Measurements from ENCODE around the gene ADAM20. TPM values are rescaled to one million over a fixed set of nuclear protein-coding genes. Genes with fewer than 3 reads are reported as not detected.
A peak's percentile ranks its signal among the peaks of the same experiment; 100 is the strongest.

The ADAM20 gene
- total RNA-seq: under 1 TPM; 0.29 to 0.45 TPM

- POLR2A ChIA-PET: no interaction called here
- Mint-ChIP-seq H3K4me1 (ENCODE audit: low read depth) (peaks cover 5% of the 10 kb centered on the region), H3K27me3 (no peaks in the 10 kb centered on the region), H3K27ac (no peak within 1 kb of the TSS), H3K36me3 (ENCODE audit: low read depth) (peaks cover 18% of the 10 kb centered on the region), H3K9me3 (peaks cover 4% of the 10 kb centered on the region), H3K4me3 (no peak within 1 kb of the TSS)
- CTCF ChIA-PET: no interaction called here
- DNase-seq (no peak), ATAC-seq (no peak)
- intact Hi-C loops (cut with micrococcal nuclease): no loop called here
- TF ChIP-seq, protein P1, sequence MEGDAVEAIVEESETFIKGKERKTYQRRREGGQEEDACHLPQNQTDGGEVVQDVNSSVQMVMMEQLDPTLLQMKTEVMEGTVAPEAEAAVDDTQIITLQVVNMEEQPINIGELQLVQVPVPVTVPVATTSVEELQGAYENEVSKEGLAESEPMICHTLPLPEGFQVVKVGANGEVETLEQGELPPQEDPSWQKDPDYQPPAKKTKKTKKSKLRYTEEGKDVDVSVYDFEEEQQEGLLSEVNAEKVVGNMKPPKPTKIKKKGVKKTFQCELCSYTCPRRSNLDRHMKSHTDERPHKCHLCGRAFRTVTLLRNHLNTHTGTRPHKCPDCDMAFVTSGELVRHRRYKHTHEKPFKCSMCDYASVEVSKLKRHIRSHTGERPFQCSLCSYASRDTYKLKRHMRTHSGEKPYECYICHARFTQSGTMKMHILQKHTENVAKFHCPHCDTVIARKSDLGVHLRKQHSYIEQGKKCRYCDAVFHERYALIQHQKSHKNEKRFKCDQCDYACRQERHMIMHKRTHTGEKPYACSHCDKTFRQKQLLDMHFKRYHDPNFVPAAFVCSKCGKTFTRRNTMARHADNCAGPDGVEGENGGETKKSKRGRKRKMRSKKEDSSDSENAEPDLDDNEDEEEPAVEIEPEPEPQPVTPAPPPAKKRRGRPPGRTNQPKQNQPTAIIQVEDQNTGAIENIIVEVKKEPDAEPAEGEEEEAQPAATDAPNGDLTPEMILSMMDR (IDR thresholded peaks at IDR 0.05): no peak
Observed at GRCh38 chr14:70534904-70535303, at the start of gene ADAM20. ADAM20 (minus strand) TSS chr14:70535004; CDS start chr14:70524757, 10,247 bp downstream.

DNA sequence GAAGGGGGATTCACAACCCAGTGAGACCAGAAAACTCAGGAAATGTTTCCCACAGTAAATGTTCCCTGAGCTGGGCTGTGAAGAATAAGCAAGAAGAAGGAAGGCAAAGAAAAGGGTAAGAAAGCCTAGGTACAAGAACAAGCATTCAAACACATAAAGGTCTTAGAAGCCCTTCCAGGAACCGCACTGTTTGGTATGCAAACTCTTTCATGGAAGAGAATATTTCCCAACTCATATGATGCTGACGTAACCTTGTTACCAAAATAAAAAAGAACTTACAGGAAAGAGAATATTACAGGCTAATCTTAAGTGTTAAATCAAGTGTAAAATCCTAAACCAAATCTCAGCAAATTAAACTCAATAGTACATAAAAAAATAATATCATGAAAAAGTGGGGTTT is 42.1 kb upstream of the ADAM20 start:
- H3K27ac Mint-ChIP-seq: no peak overlapping the region
- no peak for ATAC-seq
- H3K9me3 Mint-ChIP-seq: peaks cover 10% of the 10 kb centered on the region
- DNase-seq: no peak
- no peak overlapping the region for H3K4me3 Mint-ChIP-seq
- ChIA-PET CTCF (interaction anchor here (1.1 kb wide), 1 partner anchor 9 kb away, joined by 3 read pairs; no protein-coding TSS in a partner anchor), POLR2A (no interaction called here)
- intact Hi-C loops (cut with micrococcal nuclease): no loop called here
- H3K4me1 Mint-ChIP-seq (ENCODE audit: low read depth): no peaks in the 10 kb centered on the region
- H3K36me3 Mint-ChIP-seq (ENCODE audit: low read depth): peaks cover 45% of the 10 kb centered on the region
- no peaks in the 10 kb centered on the region for H3K27me3 Mint-ChIP-seq
- TF ChIP-seq, protein P1 (IDR thresholded peaks at IDR 0.05): no peak

GRCh38 chr14:70573050-70573449 is 38.2 kb upstream of the ADAM20 start:
- H3K4me3 Mint-ChIP-seq: no peak overlapping the region
- ChIA-PET POLR2A (no interaction called here), CTCF (interaction anchor here (0.7 kb wide), 1 partner anchor 26 kb away, joined by 3 read pairs; no protein-coding TSS in a partner anchor)
- no peak overlapping the region for H3K27ac Mint-ChIP-seq
- peaks cover 20% of the 10 kb centered on the region for H3K4me1 Mint-ChIP-seq (ENCODE audit: low read depth)
- intact Hi-C loops (cut with micrococcal nuclease): no loop called here
- H3K27me3 Mint-ChIP-seq: no peaks in the 10 kb centered on the region
- DNase-seq (no peak), ATAC-seq (no peak)
- peaks cover 17% of the 10 kb centered on the region for H3K9me3 Mint-ChIP-seq
- peaks cover 48% of the 10 kb centered on the region for H3K36me3 Mint-ChIP-seq (ENCODE audit: low read depth)
- TF ChIP-seq, protein P1 (IDR thresholded peaks at IDR 0.05): no peak

DNA sequence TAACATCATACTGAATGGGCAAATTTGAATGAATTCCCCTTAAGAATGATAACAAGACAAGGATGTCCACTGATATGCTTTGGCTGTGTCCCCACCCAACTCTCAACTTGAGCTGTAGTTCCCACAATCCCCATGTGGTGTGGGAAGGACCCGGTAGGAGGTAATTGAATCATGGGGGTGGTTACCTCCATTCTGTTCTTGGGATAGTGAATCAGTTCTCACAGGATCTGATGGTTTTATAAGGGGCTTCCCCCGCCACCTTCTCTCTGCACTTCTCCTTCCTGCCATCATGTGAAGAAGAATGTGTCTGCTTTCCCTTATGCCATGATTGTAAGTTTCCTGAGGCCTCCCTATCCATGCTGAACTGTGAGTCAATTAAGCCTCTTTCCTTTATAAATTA is 36.3 kb upstream of the ADAM20 start:
- CTCF ChIA-PET: interaction anchor here (0.9 to 1.6 kb wide), 2 partner anchors 21 to 41 kb away, joined by 3 read pairs; no protein-coding TSS in a partner anchor
- TF ChIP-seq, protein P1 (IDR thresholded peaks at IDR 0.05): no peak
- Mint-ChIP-seq H3K9me3 (peaks cover 17% of the 10 kb centered on the region), H3K27ac (no peak overlapping the region), H3K27me3 (no peaks in the 10 kb centered on the region), H3K36me3 (ENCODE audit: low read depth) (peaks cover 54% of the 10 kb centered on the region), H3K4me1 (ENCODE audit: low read depth) (peaks cover 20% of the 10 kb centered on the region), H3K4me3 (no peak overlapping the region)
- POLR2A ChIA-PET: no interaction called here
- DNase-seq (no peak), ATAC-seq (no peak)
- intact Hi-C loops (cut with micrococcal nuclease): no loop called here

DNA sequence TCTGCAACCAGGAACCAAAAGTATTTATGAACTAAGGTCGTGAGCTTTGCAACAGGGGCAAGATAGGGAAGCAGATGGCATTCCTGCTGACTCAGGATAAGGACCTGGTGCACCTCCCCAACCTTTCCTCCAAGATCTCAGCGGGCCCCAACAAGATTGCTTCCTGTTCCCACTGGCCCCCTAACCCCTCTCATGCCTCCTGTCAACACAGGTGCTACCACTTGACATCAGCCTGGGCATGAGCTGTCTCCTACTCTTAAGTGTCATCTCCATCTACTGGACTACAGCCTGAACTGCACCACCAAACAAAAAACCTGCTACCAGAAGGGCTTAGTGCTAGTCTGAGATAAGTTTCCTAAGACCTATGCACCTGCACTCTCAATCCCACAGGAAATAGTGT is 33.0 kb upstream of the ADAM20 start:
- peaks cover 16% of the 10 kb centered on the region for H3K9me3 Mint-ChIP-seq
- peaks cover 20% of the 10 kb centered on the region for H3K4me1 Mint-ChIP-seq (ENCODE audit: low read depth)
- peaks cover 68% of the 10 kb centered on the region for H3K36me3 Mint-ChIP-seq (ENCODE audit: low read depth)
- H3K27ac Mint-ChIP-seq: no peak overlapping the region
- DNase-seq (peak; percentile 37), ATAC-seq (peak; percentile 80)
- TF ChIP-seq, protein P1 (IDR thresholded peaks at IDR 0.05): peak; percentile 48
- ChIA-PET POLR2A (no interaction called here), CTCF (interaction anchor here (0.8 to 1.9 kb wide), 5 partner anchors 9 to 191 kb away, joined by 3 to 8 read pairs (median 4); no protein-coding TSS in a partner anchor)
- no peak overlapping the region for H3K4me3 Mint-ChIP-seq
- no peaks in the 10 kb centered on the region for H3K27me3 Mint-ChIP-seq
- intact Hi-C loops (cut with micrococcal nuclease): no loop called here

All from activated CD8-positive, alpha-beta T cell treated with anti-CD3 and anti-CD28 coated beads for 36 hours (primary cell).